GM12878 (cell line): Measurements from ENCODE around the gene GARNL3. TPM values are rescaled to one million over a fixed set of nuclear protein-coding genes. Genes with fewer than 3 reads are reported as not detected.
A peak's percentile ranks its signal among the peaks of the same experiment; 100 is the strongest.

ENCODE experiments used
- ATAC-seq: fragments of 200-7000 bp; cut with Tn5 transposase; 3 replicates; pipeline ENCODE4 v1.9.1; 2020; ENCODE audit warnings: mild to moderate bottlenecking, moderate library complexity
- BruUV-seq: library from RNA; stranded (reverse); fragments of 400-500 nt; replicated peaks from 2 replicates; lab custom pipeline; 2021; lab: Mats Ljungman, UMichigan
- CTCF ChIA-PET: fragments of 300-600 bp; sonication (Branson Sonifier 250); formaldehyde crosslinking; extraction: SDS; loops from one replicate; lab custom pipeline; 2021; ENCODE audit warnings: inconsistent platforms; lab: Yijun Ruan, JAX
- POLR2A ChIA-PET: fragments of 350-600 bp; formaldehyde crosslinking; extraction: SDS; loops from one replicate; lab custom pipeline; 2021; ENCODE audit warnings: inconsistent platforms; lab: Charles Lee
- RAD21 ChIA-PET: fragments of 300-600 bp; sonication (Branson Sonifier 250); formaldehyde crosslinking; loops from one replicate; lab custom pipeline; 2023; ENCODE audit warnings: antibody characterized with exemption; ENCODE audit not compliant: unreplicated experiment; lab: Charles Lee
- SMC1A ChIA-PET: fragments of 300-600 bp; sonication (Branson Sonifier 250); formaldehyde crosslinking; loops from one replicate; lab custom pipeline; 2023; ENCODE audit not compliant: unreplicated experiment, uncharacterized antibody; lab: Charles Lee
- DNase-seq: peaks from one replicate; pipeline ENCODE4 v3.0.0-alpha.2; 2011; ENCODE audit warnings: low read depth, low spot score
- FAIRE-seq: peaks from 3 replicates; lab custom pipeline; 2011; peaks lifted over from hg19 to GRCh38; lab: Jason Lieb, UNC
- H2AFZ ChIP-seq: 2 replicates; pipeline ENCODE4 v1.6.0; 2011; ENCODE audit warnings: low read depth, low read length, control low read depth; ENCODE audit not compliant: control insufficient read depth
- H3K27ac ChIP-seq: 2 replicates; pipeline ENCODE4 v1.5.1; 2011; ENCODE audit warnings: control low read depth; ENCODE audit not compliant: control insufficient read depth, insufficient read depth
- H3K27me3 ChIP-seq, 2 experiments: replicated peaks in 1 of 2; 2 replicates each; pipeline versions ENCODE4 v1.6.0 to v1.6.1; 2011; ENCODE audit warnings: low read length in 1 of 2; ENCODE audit not compliant: control insufficient read depth in 2 of 2, insufficient read depth in 2 of 2
- H3K36me3 ChIP-seq, 2 experiments: 2 replicates each; pipeline ENCODE4 v1.5.1; 2011; ENCODE audit warnings: low read length in 1 of 2; ENCODE audit not compliant: control insufficient read depth in 2 of 2, insufficient read depth in 2 of 2
- H3K4me1 ChIP-seq: 2 replicates; pipeline ENCODE4 v1.6.1; 2011; ENCODE audit warnings: mild to moderate bottlenecking, low read length, moderate library complexity, mixed read lengths; ENCODE audit not compliant: control insufficient read depth, insufficient read depth
- H3K4me2 ChIP-seq: 2 replicates; pipeline ENCODE4 v1.6.0; 2011; ENCODE audit warnings: control low read depth; ENCODE audit not compliant: control insufficient read depth, insufficient read depth
- H3K4me3 ChIP-seq: fragments of 200-600 bp; sonication (generic); 2 replicates; pipeline ENCODE4 v1.5.1; 2016
- H3K79me2 ChIP-seq: 2 replicates; pipeline ENCODE4 v1.6.0; 2011; ENCODE audit warnings: low read length; ENCODE audit not compliant: control insufficient read depth, insufficient read depth
- H3K9ac ChIP-seq: 2 replicates; pipeline ENCODE4 v1.8.0; 2011; ENCODE audit warnings: low read length, control low read depth, mixed read lengths; ENCODE audit not compliant: control insufficient read depth, insufficient read depth
- H3K9me3 ChIP-seq: replicated peaks from 3 replicates; pipeline ENCODE4 v1.5.1; 2011; ENCODE audit warnings: mild to moderate bottlenecking, low read length; ENCODE audit not compliant: control insufficient read depth, insufficient read depth
- H4K20me1 ChIP-seq: 2 replicates; pipeline ENCODE4 v1.6.0; 2011; ENCODE audit not compliant: control insufficient read depth, insufficient read depth
- ASH2L ChIP-seq: fragments of 300-600, 200-600 bp; sonication (generic); IDR thresholded peaks from 2 replicates; pipeline ENCODE4 v1.6.1; 2017; ENCODE audit warnings: low read depth, mild to moderate bottlenecking, borderline replicate concordance
- ATF7 ChIP-seq: fragments of 450-650 bp; IDR thresholded peaks from 2 replicates; pipeline ENCODE4 v1.6.1; 2016; ENCODE audit warnings: low read depth, mild to moderate bottlenecking
- EED ChIP-seq: sonication (generic); IDR thresholded peaks from 2 replicates; pipeline ENCODE4 v1.6.1; 2016; ENCODE audit warnings: antibody characterized with exemption, low read depth
- HDGF ChIP-seq: fragments of 450-650 bp; IDR thresholded peaks from 2 replicates; pipeline ENCODE4 v1.6.1; 2016; ENCODE audit warnings: antibody characterized with exemption
- NFIC ChIP-seq: IDR thresholded peaks from 2 replicates; pipeline ENCODE4 v1.6.1; 2012; ENCODE audit warnings: low read depth, mild to moderate bottlenecking, inconsistent platforms, low read length, moderate library complexity
- PAX8 ChIP-seq: fragments of 450-650 bp; IDR thresholded peaks from 2 replicates; pipeline ENCODE4 v1.6.1; 2017; ENCODE audit warnings: mild to moderate bottlenecking, moderate library complexity
- POLR2AphosphoS5 ChIP-seq: IDR thresholded peaks from 2 replicates; pipeline ENCODE4 v1.6.1; 2011; ENCODE audit warnings: mild to moderate bottlenecking, low read length, inconsistent platforms
- SRF ChIP-seq, 2 experiments: IDR thresholded peaks; 2 replicates each; pipeline ENCODE4 v1.6.1; 2011; ENCODE audit warnings: low read depth in 2 of 2, low read length in 2 of 2, mild to moderate bottlenecking in 1 of 2, moderate library complexity in 1 of 2
- TBL1XR1 ChIP-seq: IDR thresholded peaks from 2 replicates; pipeline ENCODE4 v1.6.1; 2012; ENCODE audit warnings: low read depth, low read length, improper control_type of control experiment
- ZNF622 ChIP-seq: fragments of 450-650 bp; IDR thresholded peaks from 2 replicates; pipeline ENCODE4 v1.6.1; 2017; ENCODE audit warnings: mild to moderate bottlenecking, inconsistent platforms
- WGBS: methylation state at CpG from one replicate; pipeline ENCODE4 v1.1.6; 2016; ENCODE audit warnings: low lambda C conversion rate; ENCODE audit not compliant: insufficient replicate concordance, insufficient coverage; ENCODE audit errors: missing lambda C conversion rate; 5-methylcytosine and 5-hydroxymethylcytosine counted together
- in situ Hi-C: fragments of 300-500 bp; cut with MboI; formaldehyde crosslinking; loops from 9 replicates; pipeline ENCODE4 v1.14.3; 2018; ENCODE audit warnings: mixed read lengths
- intact Hi-C: fragments of 100-400 bp; cut with micrococcal nuclease; formaldehyde crosslinking; loops from one replicate; pipeline ENCODE4 v1.14.2; 2022; ENCODE audit not compliant: unreplicated experiment
- polyA plus RNA-seq, 11 experiments: library from polyadenylated mRNA; depleted of rRNA in 4 of 11; unstranded in 6 of 11; stranded (reverse) in 5 of 11; fragments of >200 nt; fragmentation: Nextera tagmentation in 4 of 11; fragmentation: Illumina TruSeq in 1 of 11; extraction: Ambion mirVana in 4 of 11; extraction: Trizol in 1 of 11; gene quantifications; 1 replicate in 1 of 11; 2 replicates in 10 of 11; pipeline versions ENCODE4 v1.2.1 to v1.2.3, GENCODE V29; 2011 to 2016; ENCODE audit warnings: inconsistent platforms in 2 of 11, missing spikeins in 2 of 11, low read depth in 1 of 11
- total RNA-seq, 4 experiments: library from RNA; depleted of rRNA in 3 of 4; stranded (reverse); fragments of >200 nt in 3 of 4; fragmentation: Illumina TruSeq in 1 of 4; extraction: Trizol in 1 of 4; gene quantifications; 2 replicates each; pipeline versions ENCODE4 v1.2.1 to v1.2.3, GENCODE V29; 2013 to 2021
- TF ChIP-seq, protein P1 (sequence below): fragments of 150-350 bp; IDR thresholded peaks from 2 replicates; pipeline ENCODE4 v1.6.1; 2014; ENCODE audit warnings: mild to moderate bottlenecking, low read depth, low read length
- TF ChIP-seq, protein P2 (sequence below), 3 experiments: IDR thresholded peaks in 2 of 3; conservative IDR thresholded peaks in 1 of 3; 2 replicates each; pipeline ENCODE4 v1.5.1; 2011; ENCODE audit warnings: low read depth in 3 of 3, low read length in 3 of 3, mild to moderate bottlenecking in 3 of 3, control low read depth in 2 of 3, moderate library complexity in 2 of 3, inconsistent platforms in 1 of 3, mixed read lengths in 1 of 3; ENCODE audit not compliant: control insufficient read depth in 2 of 3, insufficient read depth in 1 of 3; ENCODE audit errors: extremely low read depth in 1 of 3

Gene GARNL3
- total and polyA plus RNA-seq, 10 of the 15 experiments (the other 5 are each of a cell fraction or from before 2014, with no cell fraction given) = 0.89 to 13.2 (median 6.3) TPM

DNA sequence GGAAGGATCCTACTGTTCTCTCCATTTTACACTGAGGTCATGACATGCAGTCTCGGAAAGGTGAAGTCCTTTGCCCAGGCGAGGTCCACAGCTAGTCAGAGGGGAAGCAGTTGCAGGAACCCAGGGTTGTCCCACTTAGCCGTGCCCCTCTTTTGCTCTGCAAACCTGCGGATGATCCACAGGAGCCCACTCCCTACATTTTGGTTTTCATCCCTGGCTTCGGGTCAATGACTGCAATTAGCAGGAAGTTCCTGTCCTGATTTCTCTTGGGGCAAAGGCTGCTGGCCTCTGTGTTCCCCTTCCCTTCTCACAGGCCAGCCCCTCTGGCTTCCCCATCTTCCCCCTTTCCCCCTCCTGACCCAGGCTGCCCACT lies 133.7 kb downstream of the GARNL3 start:
- peaks cover 9% of the 10 kb centered on the region for H3K4me1 ChIP-seq
- H3K27me3 ChIP-seq = no peaks in the 10 kb centered on the region
- FAIRE-seq = no peak
- peak overlapping the region; percentile 93 for H3K4me2 ChIP-seq
- ATAC-seq = no peak
- peak overlapping the region; percentile 89 for H3K4me3 ChIP-seq
- TF ChIP-seq PAX8 (no peak), NFIC (no peak), HDGF (0 out of 2 replicates have a peak, but pooled peaks have one; percentile 34), EED (0 out of 2 replicates have a peak, but pooled peaks have one; percentile 5)
- WGBS = 64% methylated on average over 5 of the region's 5 CpGs
- in situ Hi-C loops (loop anchor here (5.0 kb wide), 1 partner anchor 181 kb away; no protein-coding TSS in a partner anchor), intact Hi-C loops (loop anchor here (5.0 kb wide), 2 partner anchors 86 to 456 kb away; no protein-coding TSS in a partner anchor)
- H2AFZ ChIP-seq = no peak overlapping the region; the same call in 1 of the 2 replicates
- H3K9ac ChIP-seq = peak overlapping the region; percentile 67; the same call in 1 of the 2 replicates
- peaks cover 9% of the 10 kb centered on the region for H3K79me2 ChIP-seq
- ChIA-PET RAD21 (interaction anchor here (1.3 kb wide), 1 partner anchor 184 kb away, joined by 4 read pairs; no protein-coding TSS in a partner anchor), SMC1A (interaction anchor here (1.2 to 1.7 kb wide), 4 partner anchors 86 to 456 kb away, joined by 3 to 6 read pairs (median 4); no protein-coding TSS in a partner anchor), POLR2A (no interaction called here), CTCF (interaction anchor here (0.8 to 3.6 kb wide), 8 partner anchors 10 to 185 kb away, joined by 3 to 25 read pairs (median 6); no protein-coding TSS in a partner anchor)
- no peak for DNase-seq
- no TSS peak for BruUV-seq
- H3K9me3 ChIP-seq = no peaks in the 10 kb centered on the region
- H3K36me3 ChIP-seq = no peaks in the 10 kb centered on the region; a peak in 2 of 4 replicates
- H4K20me1 ChIP-seq = no peaks in the 10 kb centered on the region
- no peak overlapping the region for H3K27ac ChIP-seq

DNA sequence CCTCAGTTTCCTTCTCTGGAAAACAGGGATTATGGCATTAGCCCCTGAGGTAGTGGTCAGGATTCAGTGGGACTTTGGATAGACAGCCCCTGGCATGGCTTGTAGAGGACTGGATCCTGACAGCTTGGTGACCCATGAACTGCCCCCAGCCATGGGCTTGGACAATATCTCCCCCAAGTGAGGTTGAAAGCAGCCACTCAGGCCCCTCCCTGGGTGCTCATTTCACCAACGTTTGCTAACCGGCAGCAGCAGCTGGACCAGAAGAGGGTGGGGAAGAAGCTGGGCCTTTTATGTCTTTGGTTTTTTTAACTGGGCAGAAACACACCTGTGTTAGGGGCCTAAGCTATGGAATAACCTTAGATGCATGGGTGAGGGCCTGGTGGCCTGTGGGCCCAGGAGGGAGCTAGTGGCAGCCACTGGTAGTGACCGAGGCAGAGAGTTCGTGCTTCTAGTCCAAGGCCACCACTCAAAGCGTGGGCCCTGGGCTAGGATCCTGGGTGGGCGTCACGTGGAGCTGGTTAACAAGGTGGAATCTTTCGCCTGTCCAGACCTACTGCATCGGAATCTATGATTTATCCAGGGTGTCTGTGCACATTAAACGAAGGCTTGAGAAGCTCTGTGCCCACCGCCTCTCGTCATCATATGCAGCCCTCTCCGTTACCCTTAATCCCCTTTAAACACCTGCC lies 134.3 kb downstream of the GARNL3 start:
- intact Hi-C loops = loop anchor here (5.0 kb wide), 2 partner anchors 87 to 457 kb away; no protein-coding TSS in a partner anchor
- BruUV-seq = TSS peak; percentile 57
- Histone ChIP-seq H3K4me3 (peak overlapping the region; percentile 89; the same call in 1 of the 2 replicates), H3K9ac (no peak overlapping the region), H3K36me3 (no peaks in the 10 kb centered on the region; a peak in 2 of 4 replicates), H3K79me2 (peaks cover 9% of the 10 kb centered on the region), H3K27me3 (no peaks in the 10 kb centered on the region), H3K27ac (no peak overlapping the region), H2AFZ (no peak overlapping the region), H3K9me3 (no peaks in the 10 kb centered on the region), H4K20me1 (no peaks in the 10 kb centered on the region), H3K4me1 (peaks cover 9% of the 10 kb centered on the region), H3K4me2 (peak overlapping the region; percentile 93)
- ChIA-PET POLR2A (interaction anchor here (0.6 kb wide), 1 partner anchor 92 kb away, joined by 3 read pairs; no protein-coding TSS in a partner anchor), CTCF (interaction anchor here (0.8 to 3.6 kb wide), 8 partner anchors 11 to 186 kb away, joined by 3 to 25 read pairs (median 5); partner anchors contain the start of genes LRSAM1 and RPL12), SMC1A (interaction anchor here (1.2 to 1.7 kb wide), 4 partner anchors 87 to 457 kb away, joined by 3 to 6 read pairs (median 4); no protein-coding TSS in a partner anchor), RAD21 (interaction anchor here (1.2 to 1.3 kb wide), 2 partner anchors 53 to 184 kb away, joined by 3 to 4 read pairs; partner anchors contain the start of genes LRSAM1 and RPL12)
- TF ChIP-seq, protein P1, sequence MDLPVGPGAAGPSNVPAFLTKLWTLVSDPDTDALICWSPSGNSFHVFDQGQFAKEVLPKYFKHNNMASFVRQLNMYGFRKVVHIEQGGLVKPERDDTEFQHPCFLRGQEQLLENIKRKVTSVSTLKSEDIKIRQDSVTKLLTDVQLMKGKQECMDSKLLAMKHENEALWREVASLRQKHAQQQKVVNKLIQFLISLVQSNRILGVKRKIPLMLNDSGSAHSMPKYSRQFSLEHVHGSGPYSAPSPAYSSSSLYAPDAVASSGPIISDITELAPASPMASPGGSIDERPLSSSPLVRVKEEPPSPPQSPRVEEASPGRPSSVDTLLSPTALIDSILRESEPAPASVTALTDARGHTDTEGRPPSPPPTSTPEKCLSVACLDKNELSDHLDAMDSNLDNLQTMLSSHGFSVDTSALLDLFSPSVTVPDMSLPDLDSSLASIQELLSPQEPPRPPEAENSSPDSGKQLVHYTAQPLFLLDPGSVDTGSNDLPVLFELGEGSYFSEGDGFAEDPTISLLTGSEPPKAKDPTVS = no peak
- no peak for TF ChIP-seq SRF (IDR thresholded peaks at IDR 0.05; ENCODE audit: low read depth in 2 of 2, low read length in 2 of 2)
- no peak for TF ChIP-seq POLR2AphosphoS5
- no peak for TF ChIP-seq ASH2L
- TF ChIP-seq, protein P2, sequence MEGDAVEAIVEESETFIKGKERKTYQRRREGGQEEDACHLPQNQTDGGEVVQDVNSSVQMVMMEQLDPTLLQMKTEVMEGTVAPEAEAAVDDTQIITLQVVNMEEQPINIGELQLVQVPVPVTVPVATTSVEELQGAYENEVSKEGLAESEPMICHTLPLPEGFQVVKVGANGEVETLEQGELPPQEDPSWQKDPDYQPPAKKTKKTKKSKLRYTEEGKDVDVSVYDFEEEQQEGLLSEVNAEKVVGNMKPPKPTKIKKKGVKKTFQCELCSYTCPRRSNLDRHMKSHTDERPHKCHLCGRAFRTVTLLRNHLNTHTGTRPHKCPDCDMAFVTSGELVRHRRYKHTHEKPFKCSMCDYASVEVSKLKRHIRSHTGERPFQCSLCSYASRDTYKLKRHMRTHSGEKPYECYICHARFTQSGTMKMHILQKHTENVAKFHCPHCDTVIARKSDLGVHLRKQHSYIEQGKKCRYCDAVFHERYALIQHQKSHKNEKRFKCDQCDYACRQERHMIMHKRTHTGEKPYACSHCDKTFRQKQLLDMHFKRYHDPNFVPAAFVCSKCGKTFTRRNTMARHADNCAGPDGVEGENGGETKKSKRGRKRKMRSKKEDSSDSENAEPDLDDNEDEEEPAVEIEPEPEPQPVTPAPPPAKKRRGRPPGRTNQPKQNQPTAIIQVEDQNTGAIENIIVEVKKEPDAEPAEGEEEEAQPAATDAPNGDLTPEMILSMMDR (IDR thresholded peaks at IDR 0.05 in 2 of 3, conservative IDR thresholded peaks at IDR 0.05 in 1 of 3; ENCODE audit: control insufficient read depth in 2 of 3, extremely low read depth in 1 of 3, insufficient read depth in 1 of 3, low read depth in 3 of 3, low read length in 3 of 3) = peak in 1 of 3 experiments; percentile 4; a peak in 1 of 6 replicates
- TF ChIP-seq TBL1XR1 = no peak
- TF ChIP-seq ZNF622 = no peak
- TF ChIP-seq ATF7 = no peak
- in situ Hi-C loops = loop anchor here (5.0 kb wide), 1 partner anchor 182 kb away; no protein-coding TSS in a partner anchor
- WGBS = 94% methylated on average over 13 of the region's 13 CpGs
- DNase-seq = no peak
- no peak for FAIRE-seq
- no peak for ATAC-seq
